Measurements from ENCODE around the gene RARS1.
"Not testable (repeated sequence)": the region's sequence is repeated elsewhere in the genome, so short reads cannot be mapped to it uniquely, and the experiment has no call there.

Gene RARS1

DNA sequence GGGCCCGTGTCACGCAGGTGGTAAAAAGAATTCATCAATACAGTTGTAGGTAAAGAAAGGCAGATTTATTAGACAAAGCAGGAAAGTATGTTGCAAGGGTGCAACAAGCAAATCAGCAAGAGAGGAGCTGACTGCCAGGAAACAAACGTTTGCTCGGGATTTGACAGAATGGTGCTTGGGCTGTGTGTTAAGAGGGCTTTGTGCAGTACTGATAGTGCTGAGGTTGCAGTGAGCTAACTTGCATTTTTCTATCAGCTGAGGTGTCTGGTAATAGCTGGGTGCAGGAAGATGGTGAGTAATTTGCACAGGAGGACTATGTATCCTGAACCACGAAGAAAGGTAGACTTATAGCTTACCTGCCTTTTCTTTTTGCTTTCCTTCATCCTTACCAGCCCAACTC, 3.9 kb upstream of the RARS1 start:
- DNase-seq, result no peak

DNA sequence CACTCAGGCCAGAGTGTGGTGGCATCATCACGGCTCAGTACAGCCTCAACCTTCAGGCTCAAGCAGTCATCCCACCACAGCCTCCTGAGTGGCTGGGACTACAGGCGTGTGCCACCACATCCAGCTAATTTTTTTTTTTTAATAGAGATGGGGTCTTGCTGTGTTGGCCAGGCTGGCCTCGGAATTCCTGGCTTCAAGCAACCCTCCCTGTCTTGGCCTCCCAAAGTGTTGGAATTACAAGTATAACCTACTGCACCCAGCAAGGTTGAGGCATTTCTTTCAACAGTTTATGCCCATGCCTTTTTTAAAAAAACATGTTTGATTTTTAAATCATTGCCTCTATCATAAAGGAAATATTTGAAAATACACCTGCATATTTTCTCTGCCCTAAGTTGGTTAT, 2.8 kb downstream of the RARS1 start:
- no peak for DNase-seq

DNA sequence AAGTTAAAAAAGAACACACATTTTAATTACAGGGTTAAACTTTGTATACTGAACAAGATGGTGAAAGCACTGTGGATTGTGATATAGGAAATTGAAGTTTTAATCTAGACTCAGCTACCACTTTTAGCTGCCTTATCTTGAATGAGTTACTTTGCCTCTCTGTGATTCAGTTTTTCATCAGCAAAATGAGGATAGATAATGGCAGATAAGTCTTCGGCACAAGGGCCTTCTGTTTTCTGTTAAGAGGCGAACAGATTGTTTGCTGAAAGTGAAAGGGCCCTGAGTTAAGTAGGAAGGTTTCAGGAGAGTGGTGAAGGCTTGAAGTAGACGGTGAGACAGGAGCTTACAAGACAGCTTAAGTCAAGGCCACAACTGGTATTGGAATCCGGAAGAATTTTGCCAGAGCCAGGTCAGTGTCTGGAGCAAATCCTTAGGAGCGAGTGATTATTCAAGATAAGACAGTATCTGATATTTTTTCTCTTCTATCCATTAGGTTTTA, 7.8 kb downstream of the RARS1 start:
- DNase-seq, result no peak

DNA sequence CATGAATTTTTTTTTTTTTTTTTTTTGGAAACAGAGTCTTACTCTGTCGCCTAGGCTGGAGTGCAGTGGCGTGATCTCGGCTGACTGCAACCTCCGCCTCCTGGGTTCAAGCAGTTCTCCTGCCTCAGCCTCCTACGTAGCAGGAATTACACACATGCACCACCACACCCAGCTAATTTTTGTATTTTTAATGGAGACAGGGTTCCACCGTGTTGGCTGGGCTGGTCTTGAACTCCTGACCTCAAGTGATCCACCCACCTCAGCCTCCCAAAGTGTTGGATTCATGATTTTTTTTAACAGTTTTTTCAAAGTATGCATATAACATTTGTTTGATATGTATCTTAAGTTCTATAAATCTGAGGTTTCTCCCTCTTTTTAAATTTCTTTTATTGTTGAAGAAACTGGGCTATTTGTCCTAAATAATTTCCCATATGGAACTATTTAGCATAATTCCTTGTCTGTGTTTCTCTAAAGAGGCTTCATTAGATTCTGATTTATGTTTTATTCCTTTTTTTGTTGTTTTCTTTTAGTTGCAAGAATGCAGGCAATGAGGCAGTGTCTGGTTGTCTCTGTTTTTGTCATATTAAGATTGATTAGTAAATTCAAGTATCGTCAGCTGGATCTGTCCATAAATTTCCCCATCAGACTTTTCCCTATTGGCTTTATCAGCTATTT, 16.4 kb downstream of the RARS1 start:
- DNase-seq, result no peak

DNA sequence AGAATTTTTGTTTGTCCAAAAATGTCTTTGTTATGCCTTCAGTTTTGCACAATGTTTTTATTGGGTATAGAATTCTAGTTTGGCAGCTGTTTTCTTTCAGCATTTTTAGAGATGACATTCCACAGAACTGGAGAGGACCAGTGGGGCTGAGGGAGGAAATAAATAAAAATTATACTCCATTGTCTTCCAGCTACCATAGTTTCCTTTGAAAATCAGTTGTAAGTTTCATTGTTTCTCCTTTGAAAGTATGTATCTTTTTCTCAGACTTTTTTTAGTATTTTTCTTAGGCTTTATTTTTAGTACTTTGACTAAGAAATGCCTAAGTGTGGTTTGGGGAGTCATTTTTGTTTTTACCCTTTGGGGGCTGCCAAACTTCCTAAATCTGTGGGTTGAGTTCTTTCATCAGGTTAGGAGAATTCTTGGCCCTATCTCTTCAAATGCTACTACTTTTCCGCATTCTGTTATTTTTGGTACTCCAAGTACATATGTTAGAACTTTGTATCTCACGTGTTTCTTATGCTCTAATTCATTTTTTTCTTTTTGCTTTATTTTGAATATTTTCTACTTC, 27.7 kb downstream of the RARS1 start:
- no peak for DNase-seq

DNA sequence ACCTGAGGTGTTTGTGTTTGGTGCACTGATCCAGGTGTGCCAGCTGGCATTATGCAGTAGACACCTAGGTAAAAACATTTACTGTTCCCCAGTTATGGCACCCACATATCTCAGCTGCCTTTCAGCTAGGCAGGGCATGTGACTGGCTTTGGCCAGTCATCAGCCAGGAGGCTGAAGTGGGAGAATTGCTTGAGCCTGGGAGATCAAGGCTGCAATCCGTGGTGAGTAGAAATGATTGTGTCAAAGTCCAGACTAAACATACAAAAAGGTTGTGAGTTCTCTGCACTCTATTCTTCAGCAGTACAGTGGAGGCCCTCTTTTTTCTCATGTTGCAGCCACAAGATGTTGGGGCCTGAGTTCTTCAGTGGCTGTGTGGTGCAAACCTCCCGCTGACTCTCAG, 39.6 kb downstream of the RARS1 start:
- peak; percentile 71 for DNase-seq

DNA sequence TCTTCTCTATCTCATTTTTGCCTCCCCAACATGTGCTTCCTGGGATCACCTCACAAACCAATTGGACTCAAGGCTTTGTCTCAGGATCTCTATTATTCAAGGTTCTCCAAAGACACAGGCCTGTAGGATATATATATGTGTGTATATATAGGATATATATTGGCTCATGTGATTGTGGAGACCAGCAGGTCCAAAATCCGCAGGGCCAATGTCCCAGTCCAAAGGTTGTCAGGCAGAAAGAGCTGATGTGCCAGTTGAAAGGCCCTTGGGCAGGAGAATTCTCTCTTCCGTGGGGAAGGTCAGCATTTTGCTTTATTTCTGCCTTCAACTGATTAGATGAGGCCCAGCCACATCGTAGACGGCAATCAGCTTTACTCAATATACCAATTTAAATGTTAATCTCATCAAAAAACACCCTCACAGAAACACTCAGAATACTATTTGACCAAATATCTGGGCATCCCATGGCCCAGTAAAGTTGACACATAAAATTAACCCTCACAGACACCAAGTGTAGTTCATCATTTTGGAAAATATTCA, 41.6 kb downstream of the RARS1 start:
- DNase-seq, result no peak

DNA sequence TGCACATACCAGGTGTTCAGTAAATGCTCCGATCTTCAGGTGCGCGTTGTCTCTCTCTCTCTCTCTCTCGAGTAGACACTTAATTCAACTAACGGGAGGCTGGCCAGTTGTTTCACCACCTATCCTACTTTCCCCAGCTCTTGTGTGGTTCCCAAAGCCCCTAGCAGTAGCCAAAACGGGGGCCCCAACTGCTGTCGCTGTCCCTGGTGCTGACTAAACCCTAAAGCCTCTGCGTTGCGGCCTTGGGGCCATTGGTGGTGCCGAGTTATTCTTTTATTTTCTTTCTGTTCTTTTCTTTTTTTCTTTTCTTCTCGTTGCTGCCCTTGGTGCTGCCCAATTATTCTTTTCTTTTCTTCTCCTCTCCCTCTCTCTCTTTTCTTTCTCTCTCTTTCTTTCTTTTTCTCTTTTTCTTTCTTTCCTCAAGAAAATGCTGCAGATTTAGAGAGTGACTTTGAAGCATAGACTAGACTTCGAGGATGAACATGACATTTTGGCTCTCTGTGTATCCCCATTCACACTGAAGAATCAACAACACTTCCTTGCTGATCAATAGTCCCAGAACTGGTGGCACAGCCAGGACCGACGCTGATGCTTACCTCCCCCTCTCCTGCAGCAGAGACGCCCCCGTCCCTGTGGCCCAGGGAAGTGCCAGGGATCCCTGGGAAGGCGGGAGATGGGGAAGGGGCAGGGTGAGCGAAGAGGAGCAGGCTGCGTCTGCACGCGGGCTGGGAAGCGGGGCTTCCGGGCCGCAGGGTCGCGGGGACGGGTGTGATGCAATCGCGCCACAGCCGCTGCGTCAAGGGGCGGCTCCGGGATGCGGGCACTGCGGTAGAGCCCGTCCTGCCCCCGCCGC, 42.5 kb downstream of the RARS1 start, which contains the start of gene FBLL1:
TSS of gene FBLL1 (plus strand) at position 785 of the 853 bp plus-strand sequence. CDS start 200 bp downstream, outside the sequence.
- peak; percentile 40 for DNase-seq

DNA sequence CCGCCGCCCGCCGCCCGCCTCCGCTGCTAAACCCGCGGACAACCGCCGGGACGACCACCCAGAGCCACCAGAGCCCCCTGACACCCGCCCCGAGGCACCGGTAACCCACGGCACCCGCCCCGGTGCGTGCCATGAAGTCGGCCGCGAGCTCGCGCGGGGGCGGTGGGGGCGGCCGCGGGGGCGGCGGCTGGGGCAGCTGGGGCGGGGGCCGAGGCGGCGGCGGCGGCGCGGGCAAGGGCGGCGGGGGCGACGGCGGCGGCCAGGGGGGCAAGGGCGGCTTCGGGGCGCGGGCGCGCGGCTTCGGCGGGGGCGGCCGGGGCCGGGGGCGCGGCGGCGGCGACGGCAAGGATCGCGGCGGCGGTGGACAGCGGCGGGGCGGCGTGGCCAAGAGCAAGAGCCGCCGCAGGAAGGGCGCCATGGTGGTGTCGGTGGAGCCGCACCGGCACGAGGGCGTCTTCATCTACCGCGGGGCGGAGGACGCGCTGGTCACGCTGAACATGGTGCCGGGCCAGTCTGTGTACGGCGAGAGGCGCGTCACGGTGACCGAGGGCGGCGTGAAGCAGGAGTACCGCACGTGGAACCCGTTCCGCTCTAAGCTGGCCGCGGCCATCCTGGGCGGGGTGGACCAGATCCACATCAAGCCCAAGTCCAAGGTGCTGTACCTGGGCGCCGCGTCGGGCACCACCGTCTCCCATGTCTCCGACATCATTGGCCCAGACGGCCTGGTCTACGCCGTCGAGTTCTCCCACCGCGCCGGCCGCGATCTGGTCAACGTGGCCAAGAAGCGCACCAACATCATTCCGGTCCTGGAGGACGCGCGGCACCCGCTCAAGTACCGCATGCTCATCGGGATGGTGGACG, 43.3 kb downstream of the RARS1 start:
- peak; percentile 32 for DNase-seq

DNA sequence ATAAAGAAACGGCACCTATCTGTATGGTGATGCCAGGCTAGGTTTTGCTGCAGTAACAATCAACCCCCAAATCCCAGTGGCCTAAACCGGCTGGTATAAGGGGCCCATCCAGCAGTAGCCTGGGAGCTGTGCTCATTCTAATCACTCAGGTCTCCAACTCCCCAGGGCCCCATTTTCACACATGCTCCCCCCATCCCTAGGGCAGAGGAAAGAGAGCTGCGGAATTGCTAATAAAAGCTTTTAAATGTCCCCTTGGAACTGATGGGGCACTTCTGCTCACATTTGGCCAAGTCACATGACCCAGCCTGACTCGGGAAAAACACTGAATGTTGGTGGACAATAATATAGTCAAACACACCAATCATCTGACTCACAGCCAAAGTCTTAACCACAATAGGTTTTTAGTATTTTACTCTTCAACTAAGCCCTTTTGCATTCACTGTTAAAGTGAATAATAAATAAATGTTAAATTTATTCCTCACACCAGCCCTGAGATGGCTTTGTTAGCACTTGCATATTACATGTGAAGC, 44.4 kb downstream of the RARS1 start:
- DNase-seq, result no peak

DNA sequence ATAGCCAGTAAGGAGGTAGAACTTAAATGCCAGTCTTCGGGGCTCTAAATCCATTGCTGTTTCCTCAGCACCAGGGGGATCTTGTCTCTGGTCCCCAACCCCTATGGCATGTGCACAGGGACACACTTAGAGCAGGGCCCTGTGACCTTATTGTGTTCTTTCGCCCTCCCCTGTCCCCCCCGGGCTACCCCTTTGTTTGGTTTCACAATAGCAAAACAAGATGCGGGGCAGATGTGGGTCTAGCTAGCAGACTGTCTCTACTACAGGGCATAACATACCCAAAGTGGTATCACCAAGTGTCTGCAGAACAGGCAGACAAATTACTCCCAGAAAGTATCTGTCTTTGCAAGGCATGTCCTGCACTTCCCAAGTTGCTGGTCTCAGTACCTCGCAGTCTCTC, 44.9 kb downstream of the RARS1 start:
- DNase-seq, result no peak

DNA sequence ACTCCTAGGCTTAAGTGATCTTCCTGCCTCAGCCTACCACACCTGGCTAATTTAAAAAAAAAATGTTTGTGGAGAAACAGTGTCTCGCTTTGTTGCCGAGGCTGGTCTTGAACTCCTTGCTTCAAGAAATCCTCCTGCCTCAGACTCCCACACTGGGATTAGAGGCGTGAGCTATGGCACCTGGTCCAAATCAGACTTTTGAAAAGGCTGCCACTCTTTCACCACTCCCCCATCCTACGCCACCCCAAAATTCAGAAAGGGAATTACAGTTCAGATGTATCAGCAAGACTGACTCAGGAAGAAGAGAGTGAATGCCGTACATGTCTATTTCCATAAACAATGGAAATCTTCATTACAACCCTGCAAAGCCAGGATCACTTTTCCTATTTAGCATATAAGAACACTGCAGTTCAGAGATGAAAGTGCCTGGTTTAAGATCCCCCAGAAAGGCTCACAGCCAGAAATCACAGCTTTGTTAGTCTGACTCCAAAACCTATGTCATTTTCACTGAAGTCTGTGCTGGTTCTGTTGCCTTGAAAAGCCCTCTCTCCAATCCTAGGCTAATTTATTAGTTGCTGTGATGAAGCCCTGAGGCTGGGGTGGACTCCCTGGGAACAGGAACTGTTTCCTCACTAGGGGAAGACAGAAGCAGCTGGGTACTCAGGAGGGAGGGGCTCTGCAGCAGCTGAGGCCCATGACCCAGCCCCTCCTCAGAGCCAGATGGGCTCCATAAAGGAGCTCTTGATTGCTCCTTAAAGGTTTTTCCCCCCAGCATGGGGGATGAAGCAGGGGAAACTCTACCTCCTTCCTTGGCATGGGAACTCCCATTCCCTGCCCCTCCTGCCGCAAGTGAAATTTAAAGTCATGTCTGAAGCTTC, 46.0 kb downstream of the RARS1 start:
- DNase-seq, result no peak

DNA sequence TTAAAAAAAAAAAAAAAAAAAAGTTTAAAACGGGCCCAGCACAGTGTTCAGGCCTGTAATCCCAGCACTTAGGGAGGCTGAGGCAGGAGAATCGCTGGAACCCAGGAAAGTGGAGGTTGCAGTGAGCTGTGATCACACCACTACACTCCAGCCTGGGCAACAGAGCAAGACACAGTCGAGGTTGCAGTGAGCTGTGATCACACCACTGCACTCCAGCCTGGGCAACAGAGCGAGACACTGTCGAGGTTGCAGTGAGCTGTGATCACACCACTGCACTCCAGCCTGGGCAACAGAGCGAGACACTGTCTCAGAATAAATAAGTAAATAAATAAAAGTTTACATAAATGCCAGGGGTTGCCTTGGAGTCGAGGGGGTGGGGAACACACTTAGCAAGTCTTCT, 48.1 kb downstream of the RARS1 start:
- DNase-seq, result not testable (repeated sequence)

DNA sequence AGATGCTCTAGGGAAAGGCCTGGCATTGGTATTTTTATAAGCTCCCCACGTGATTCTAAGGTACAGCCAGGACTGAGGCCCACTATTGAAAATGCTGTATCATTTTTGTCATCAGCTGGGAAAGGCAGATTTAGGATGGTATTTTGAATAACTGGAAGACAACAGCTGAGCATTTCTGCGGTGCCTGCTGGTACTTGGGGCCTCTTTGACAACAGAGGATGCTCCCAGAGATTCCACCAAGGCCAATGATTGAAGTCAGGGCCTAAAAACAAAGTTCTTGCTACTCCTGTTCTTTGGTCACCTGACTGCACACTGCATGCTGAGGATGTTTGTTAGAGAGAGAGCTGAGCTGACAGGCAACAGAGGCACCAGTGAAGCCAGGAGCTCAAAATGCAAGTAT, 50.9 kb downstream of the RARS1 start:
- DNase-seq, result no peak

DNA sequence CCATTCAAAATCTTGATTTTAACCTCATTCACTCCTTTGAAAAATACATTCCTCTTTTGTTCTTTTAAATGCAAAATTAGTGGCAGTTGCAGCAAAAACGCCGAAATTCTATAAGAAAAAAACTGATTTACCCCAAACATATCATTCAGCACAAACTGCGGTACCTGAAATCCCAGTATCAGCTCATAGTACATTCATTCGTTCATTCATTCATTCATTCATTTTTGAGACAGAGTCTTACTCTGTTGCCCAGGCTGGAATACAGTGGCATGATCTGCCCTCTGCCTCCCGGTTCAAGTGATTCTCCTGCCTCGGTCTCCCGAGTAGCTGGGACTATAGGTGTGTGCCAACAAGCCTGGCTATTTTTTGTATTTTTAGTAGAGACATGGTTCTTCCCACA, 63.3 kb downstream of the RARS1 start:
- DNase-seq, result no peak

DNA sequence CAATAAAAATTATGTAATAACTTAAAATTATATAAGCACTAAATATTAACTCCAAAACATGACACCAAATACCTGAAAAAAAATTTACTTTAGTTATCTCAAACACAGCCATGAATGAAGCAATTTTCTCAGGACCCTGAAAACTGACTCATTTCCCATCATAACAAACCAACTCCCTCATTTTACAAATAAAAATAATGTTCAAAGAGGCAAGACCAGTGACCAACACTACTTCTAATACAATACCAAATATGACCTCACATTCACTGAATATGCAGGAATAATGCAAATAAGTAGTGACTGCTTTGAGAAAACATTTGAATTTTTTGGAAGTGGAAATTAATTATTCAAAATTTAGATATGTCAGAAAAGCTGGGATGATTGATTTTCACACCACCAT, 64.4 kb downstream of the RARS1 start:
- no peak for DNase-seq

DNA sequence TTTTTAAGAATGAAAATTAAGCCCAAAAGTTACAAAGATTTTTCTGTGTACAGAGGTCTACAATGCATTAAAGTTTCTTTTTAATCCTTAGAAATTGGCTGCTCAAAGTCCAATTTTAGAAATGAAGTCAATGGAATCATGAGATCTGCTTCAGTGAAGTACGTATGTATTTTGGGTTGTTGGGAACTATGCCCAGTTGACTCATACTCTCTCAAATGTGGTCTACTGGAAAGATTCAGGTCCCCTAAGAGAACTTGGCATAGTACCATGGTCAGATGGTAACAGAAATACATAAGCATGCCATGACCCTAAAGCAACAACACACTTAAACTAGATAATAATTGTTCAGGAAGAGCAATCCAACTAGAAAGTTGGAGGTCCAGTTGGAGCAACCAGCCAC, 65.9 kb downstream of the RARS1 start:
- no peak for DNase-seq

DNA sequence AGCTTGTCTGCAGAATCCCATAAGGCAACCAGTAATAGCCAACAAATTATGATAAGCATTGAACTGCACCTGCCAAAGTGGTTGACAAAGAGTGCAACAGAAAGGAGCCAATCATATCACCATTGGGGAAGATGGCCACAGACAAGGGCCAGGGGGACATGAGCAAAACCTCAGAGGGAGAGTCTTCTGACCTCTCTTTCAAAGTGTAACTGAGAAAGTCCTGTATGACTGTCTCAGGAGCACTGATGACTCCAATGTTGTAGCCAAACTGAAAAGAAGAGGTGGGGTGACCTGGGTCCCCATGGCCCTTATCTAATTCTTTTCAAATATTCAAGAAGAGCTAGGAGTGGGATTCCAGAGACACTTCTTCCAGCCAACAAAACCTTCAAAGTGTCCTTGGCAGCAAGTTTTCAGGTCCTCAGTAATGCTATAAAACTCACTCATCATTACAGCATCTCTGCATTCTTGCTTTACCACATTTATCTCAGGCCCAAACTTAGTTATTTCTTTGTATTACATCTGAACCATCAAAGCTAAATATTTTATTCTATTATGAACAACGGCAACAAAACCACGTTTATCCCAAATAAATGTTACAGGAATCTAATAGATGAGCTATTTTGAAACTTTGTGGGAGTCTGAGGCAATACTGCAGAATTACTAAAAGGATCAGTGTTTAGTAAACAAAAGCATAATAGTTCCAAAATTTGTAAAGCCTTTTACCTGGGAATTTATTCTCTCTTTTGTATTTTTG, 67.3 kb downstream of the RARS1 start:
- no peak for DNase-seq

DNA sequence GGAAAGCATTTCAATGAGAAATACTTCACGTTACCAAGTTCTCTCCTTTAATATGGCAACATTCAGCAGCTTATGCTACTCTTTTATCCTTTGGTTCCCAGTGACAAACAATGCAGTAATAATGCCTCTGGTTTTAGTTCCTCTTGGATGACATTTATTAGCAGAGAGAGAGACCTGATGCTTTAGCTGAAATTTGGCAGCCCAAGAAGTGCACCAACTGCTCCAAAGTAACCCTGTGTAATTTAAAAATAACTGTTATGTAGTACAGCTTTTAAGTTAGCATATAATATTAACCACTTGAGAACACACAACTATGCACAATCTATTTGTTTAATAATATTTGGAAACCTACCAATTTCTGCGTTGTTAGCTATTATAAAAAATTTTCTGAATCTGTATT, 71.1 kb downstream of the RARS1 start:
- DNase-seq, result no peak

DNA sequence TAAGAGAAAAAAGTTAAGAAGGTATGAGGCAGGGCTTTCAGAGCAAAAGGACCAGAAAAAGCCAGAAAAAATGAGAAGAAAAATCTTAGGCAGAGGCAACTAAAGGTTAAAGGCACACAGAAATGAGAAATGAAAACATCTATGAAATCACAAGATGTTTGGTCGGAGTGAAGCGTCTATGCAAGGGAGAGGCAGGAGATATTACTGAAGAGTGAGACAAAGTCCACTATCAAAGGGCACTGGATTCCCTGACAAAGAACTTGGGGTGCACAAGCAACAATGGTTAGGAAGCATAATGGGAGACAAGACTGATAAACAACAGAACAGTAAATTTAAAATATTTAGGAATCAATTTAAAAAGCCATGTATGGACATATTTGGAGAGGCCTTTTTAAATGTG, 76.0 kb downstream of the RARS1 start:
- DNase-seq, result no peak

DNA sequence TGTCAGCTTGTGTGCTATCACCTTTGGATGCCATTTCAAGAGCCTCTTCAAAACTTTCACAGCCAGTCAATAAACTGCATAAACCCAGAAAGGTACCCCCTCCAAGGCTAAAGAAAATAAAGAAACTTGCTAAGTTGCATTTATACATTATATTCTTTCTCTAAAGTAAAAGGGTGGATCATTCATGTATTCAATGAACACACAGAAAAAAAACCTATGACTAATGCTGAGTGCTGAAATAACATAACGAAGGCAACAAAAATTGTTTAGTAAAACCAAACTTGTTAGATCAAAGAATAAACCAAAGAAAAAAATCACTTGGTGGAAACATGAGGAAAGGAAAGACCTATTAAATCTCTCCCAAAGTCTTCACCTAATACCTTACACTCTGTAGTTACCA, 77.7 kb downstream of the RARS1 start:
- no peak for DNase-seq
